K562 (cell line): ENCODE data around the gene PCED1B. TPM values are rescaled to one million over a fixed set of nuclear protein-coding genes. Genes with fewer than 3 reads are reported as not detected.

Experiments used
- ATAC-seq: fragments of 200-7000 bp; cut with Tn5 transposase; 3 replicates; pipeline ENCODE4 v1.9.1; 2020; ENCODE audit warnings: moderate library complexity
- BruUV-seq: library from RNA; stranded (reverse); fragments of 400-500 nt; replicated peaks from 2 replicates; lab custom pipeline; 2021; lab: Mats Ljungman, UMichigan
- CTCF ChIA-PET: fragments of 300-600 bp; formaldehyde crosslinking; extraction: SDS; loops from one replicate; lab custom pipeline; 2021; ENCODE audit warnings: low intra/inter-chr PET ratio; lab: Yijun Ruan, JAX
- POLR2A ChIA-PET: fragments of 300-600, 350-650 bp; sonication (Branson Sonifier 250); formaldehyde crosslinking; extraction: SDS; loops from one replicate; lab custom pipeline; 2021; ENCODE audit warnings: antibody characterized with exemption, inconsistent platforms; lab: Yijun Ruan, JAX
- DNase-seq, 4 experiments: peaks; one replicate each; pipeline versions ENCODE4 v3.0.0 to v3.0.0-alpha.2; 2011 to 2018; ENCODE audit warnings: low spot score in 3 of 4, mixed read lengths in 3 of 4; ENCODE audit errors: extremely low read depth in 1 of 4
- FAIRE-seq: peaks from 2 replicates; lab custom pipeline; 2011; peaks lifted over from hg19 to GRCh38; lab: Jason Lieb, UNC
- H2AFZ ChIP-seq: 2 replicates; pipeline ENCODE4 v1.6.0; 2011; ENCODE audit warnings: low read depth, low read length, control low read depth, inconsistent platforms
- H3K27ac ChIP-seq: fragments of 200-600 bp; 3 replicates; pipeline ENCODE4 v1.8.0; 2011; ENCODE audit warnings: low read depth, mild to moderate bottlenecking, control low read depth, inconsistent platforms, low read length, moderate library complexity, mixed read lengths; ENCODE audit errors: extremely low read depth
- H3K27me3 ChIP-seq, 2 experiments: fragments of 300-600 bp in 1 of 2; 2 replicates in 1 of 2; 3 replicates in 1 of 2; pipeline versions ENCODE4 v1.6.0 to v1.8.0; 2011; ENCODE audit warnings: inconsistent platforms in 2 of 2, low read length in 2 of 2, mild to moderate bottlenecking in 1 of 2, mixed read lengths in 1 of 2, moderate library complexity in 1 of 2; ENCODE audit not compliant: control insufficient read depth in 2 of 2, insufficient read depth in 2 of 2
- H3K36me3 ChIP-seq: fragments of 300-600 bp; 3 replicates; pipeline ENCODE4 v1.8.0; 2011; ENCODE audit warnings: mild to moderate bottlenecking, low read length, inconsistent platforms; ENCODE audit not compliant: control insufficient read depth, insufficient read depth
- H3K4me1 ChIP-seq, 2 experiments: fragments of 200-600 bp in 1 of 2; replicated peaks in 1 of 2; 2 replicates in 1 of 2; 3 replicates in 1 of 2; pipeline versions ENCODE4 v1.5.1 to v1.8.0; 2011; ENCODE audit warnings: inconsistent platforms in 2 of 2, low read length in 2 of 2, mild to moderate bottlenecking in 1 of 2, mixed read lengths in 1 of 2, moderate library complexity in 1 of 2; ENCODE audit not compliant: control insufficient read depth in 2 of 2, insufficient read depth in 2 of 2
- H3K4me2 ChIP-seq: 2 replicates; pipeline ENCODE4 v1.6.1; 2011; ENCODE audit warnings: low read length, control low read depth, inconsistent platforms, mixed read lengths; ENCODE audit not compliant: insufficient read depth
- H3K4me3 ChIP-seq: fragments of 200-600 bp; sonication (generic), shearing (Covaris generic); 2 replicates; pipeline ENCODE4 v1.5.1; 2016; ENCODE audit warnings: control low read depth, inconsistent platforms
- H3K79me2 ChIP-seq: fragments of 200-600 bp; 3 replicates; pipeline ENCODE4 v1.8.0; 2011; ENCODE audit warnings: low read length, inconsistent platforms; ENCODE audit not compliant: control insufficient read depth, insufficient read depth
- H3K9ac ChIP-seq, 2 experiments: 2 replicates each; pipeline versions ENCODE4 v1.6.0 to v1.6.1; 2011; ENCODE audit warnings: low read depth in 2 of 2, low read length in 2 of 2, control low read depth in 1 of 2, inconsistent platforms in 1 of 2, mild to moderate bottlenecking in 1 of 2, mixed read lengths in 1 of 2; ENCODE audit not compliant: insufficient read depth in 1 of 2
- H3K9me1 ChIP-seq: one replicate; pipeline ENCODE4 v1.6.0; 2011; ENCODE audit warnings: inconsistent platforms, mild to moderate bottlenecking, low read length, moderate library complexity; ENCODE audit not compliant: control insufficient read depth, insufficient read depth
- H3K9me3 ChIP-seq: replicated peaks from 2 replicates; pipeline ENCODE4 v1.5.1; 2011; ENCODE audit warnings: low read depth, low read length, inconsistent platforms; ENCODE audit not compliant: control insufficient read depth, insufficient read depth
- H4K20me1 ChIP-seq: replicated peaks from 2 replicates; pipeline ENCODE4 v1.6.1; 2011; ENCODE audit warnings: low read length, inconsistent platforms, mixed read lengths; ENCODE audit not compliant: control insufficient read depth, insufficient read depth
- AFF4 ChIP-seq: sonication (generic); formaldehyde crosslinking; IDR thresholded peaks from 2 replicates; pipeline ENCODE4 v1.8.0; 2023; ENCODE audit warnings: mild to moderate bottlenecking, missing genetic modification reagents
- CBX1 ChIP-seq: sonication (generic); IDR thresholded peaks from 2 replicates; pipeline ENCODE4 v1.6.1; 2016; ENCODE audit warnings: antibody characterized with exemption, low read depth, mild to moderate bottlenecking
- CREB5 ChIP-seq: fragments of 250-450 bp; sonication (Bioruptor Pico); IDR thresholded peaks from 2 replicates; pipeline ENCODE4 v1.5.0; 2020; ENCODE audit warnings: mild to moderate bottlenecking
- E2F4 ChIP-seq: sonication (generic); formaldehyde crosslinking; IDR thresholded peaks from 2 replicates; pipeline ENCODE4 v1.8.0; 2022; ENCODE audit warnings: mild to moderate bottlenecking, low read depth, missing genetic modification reagents
- FOS ChIP-seq: IDR thresholded peaks from 3 replicates; pipeline ENCODE4 v1.6.1; 2011; ENCODE audit not compliant: insufficient read length; ENCODE audit errors: extremely low read depth
- NRF1 ChIP-seq, 2 experiments: fragments of 450-650 bp; IDR thresholded peaks in 1 of 2; conservative IDR thresholded peaks in 1 of 2; 2 replicates each; pipeline ENCODE4 v1.6.1; 2014; ENCODE audit warnings: mild to moderate bottlenecking in 2 of 2
- PML ChIP-seq: IDR thresholded peaks from 2 replicates; pipeline ENCODE4 v1.6.1; 2012; ENCODE audit warnings: low read length, inconsistent platforms
- TRIM24 ChIP-seq, 2 experiments: fragments of 450-650 bp; IDR thresholded peaks; 2 replicates each; pipeline ENCODE4 v1.6.1; 2016
- ZNF239 ChIP-seq: fragments of 250-450 bp; sonication (Bioruptor Pico); IDR thresholded peaks from 2 replicates; pipeline ENCODE4 v1.4.0; 2020; ENCODE audit warnings: mild to moderate bottlenecking
- ZNF3 ChIP-seq: fragments of 250-450 bp; sonication (Bioruptor Pico); IDR thresholded peaks from 2 replicates; pipeline ENCODE4 v1.5.0; 2021; ENCODE audit warnings: mild to moderate bottlenecking, moderate library complexity
- ZNF408 ChIP-seq: fragments of 250-450 bp; sonication (Bioruptor Pico); IDR thresholded peaks from 2 replicates; pipeline ENCODE4 v1.4.0; 2020; ENCODE audit warnings: low read depth, mild to moderate bottlenecking, moderate library complexity
- ZNF57 ChIP-seq: fragments of 450-650 bp; formaldehyde crosslinking; IDR thresholded peaks from 2 replicates; pipeline ENCODE4 v1.4.0; 2020; ENCODE audit warnings: mild to moderate bottlenecking, moderate library complexity
- ZSCAN29 ChIP-seq: fragments of 450-650 bp; IDR thresholded peaks from 2 replicates; pipeline ENCODE4 v1.6.1; 2017
- whole genome bisulfite sequencing: fragments of 100-300 bp; shearing (Covaris generic); methylation state at CpG from one replicate; pipeline ENCODE4 v1.1.6; 2016; ENCODE audit warnings: low coverage, mixed read lengths; ENCODE audit not compliant: insufficient coverage; ENCODE audit errors: missing lambda C conversion rate; 5-methylcytosine and 5-hydroxymethylcytosine counted together
- in situ Hi-C: fragments of 300-500 bp; cut with MboI; formaldehyde crosslinking; loops from 4 replicates; pipeline ENCODE4 v1.15.0; 2018; ENCODE audit warnings: inconsistent platforms, mixed read lengths
- intact Hi-C: fragments of 100-400 bp; cut with micrococcal nuclease; formaldehyde crosslinking; loops from 2 replicates; pipeline ENCODE4 v1.14.2; 2022
- polyA plus RNA-seq, 8 experiments: library from polyadenylated mRNA; depleted of rRNA in 4 of 8; stranded (reverse) in 5 of 8; unstranded in 3 of 8; fragments of >200 nt; fragmentation: Nextera tagmentation in 2 of 8; fragmentation: Illumina TruSeq in 1 of 8; extraction: Ambion mirVana in 2 of 8; extraction: Trizol in 1 of 8; gene quantifications; 2 replicates each; pipeline versions ENCODE4 v1.2.1 to v1.2.3, GENCODE V29; 2011 to 2014; ENCODE audit warnings: inconsistent platforms in 1 of 8, missing spikeins in 1 of 8
- total RNA-seq, 7 experiments: library from RNA; depleted of rRNA in 6 of 7; stranded (reverse); fragments of >200 nt in 6 of 7; fragmentation: Illumina TruSeq in 2 of 7; extraction: Trizol in 2 of 7; gene quantifications; 2 replicates each; pipeline versions ENCODE4 v1.2.1 to v1.2.3, GENCODE V29; 2011 to 2021; ENCODE audit warnings: low replicate concordance in 1 of 7
- TF ChIP-seq, protein P1 (sequence below): sonication (generic); formaldehyde crosslinking; IDR thresholded peaks from 2 replicates; pipeline ENCODE4 v1.8.1; 2022; ENCODE audit warnings: missing genetic modification reagents
- TF ChIP-seq, protein P2 (sequence below): fragments of 450-650 bp; conservative IDR thresholded peaks from 2 replicates; pipeline ENCODE4 v1.6.1; 2016; ENCODE audit warnings: missing genetic modification characterization, low read depth, mild to moderate bottlenecking, control low read depth, missing compliant biosample characterization

The PCED1B gene
- total and polyA plus RNA-seq, 9 of the 15 experiments (the other 6 are each of a cell fraction or from before 2014, with no cell fraction given): 1.2 to 9.3 (median 2.5) TPM

DNA sequence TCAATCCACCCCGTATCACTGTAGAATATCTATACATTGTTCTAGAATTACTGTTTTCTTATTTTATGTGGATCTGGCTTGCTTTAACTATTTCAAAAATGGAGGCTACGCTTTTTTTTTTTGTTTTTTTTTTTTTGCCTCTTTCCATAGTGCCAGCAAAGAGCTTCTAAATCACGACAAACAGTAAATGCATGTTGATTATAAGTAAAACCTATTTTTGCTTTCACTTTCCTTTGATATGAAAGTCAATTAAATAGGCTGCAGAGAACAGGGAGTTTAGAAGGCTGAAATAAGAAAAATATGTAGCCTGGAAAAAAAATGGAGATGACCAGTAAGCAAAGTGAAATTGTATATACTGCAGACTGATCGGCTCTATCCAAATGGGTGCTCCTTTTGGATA lies 112.6 kb downstream of the PCED1B start:
- Histone ChIP-seq H3K79me2 (no peaks in the 10 kb centered on the region), H3K9me3 (no peaks in the 10 kb centered on the region), H3K27ac (no peak overlapping the region), H3K9me1 (no peaks in the 10 kb centered on the region), H2AFZ (no peak overlapping the region), H4K20me1 (no peaks in the 10 kb centered on the region), H3K36me3 (no peaks in the 10 kb centered on the region), H3K27me3 (no peaks in the 10 kb centered on the region), H3K4me2 (no peak overlapping the region), H3K4me1 (peaks cover 3 to 50% of the 10 kb centered on the region in 2 experiments; a peak in 4 of 5 replicates), H3K4me3 (no peak overlapping the region), H3K9ac (no peak overlapping the region)
- BruUV-seq: no TSS peak
- FAIRE-seq (no peak), DNase-seq (no peak), ATAC-seq (no peak)
- CTCF ChIA-PET: interaction anchor here (0.7 kb wide), 1 partner anchor 287 kb away, joined by 6 read pairs; no protein-coding TSS in a partner anchor
- intact Hi-C loops (loop anchor here (5.0 kb wide), 2 partner anchors 110 to 160 kb away; no protein-coding TSS in a partner anchor), in situ Hi-C loops (no loop called here)
- 74% methylated on average over 4 of the region's 4 CpGs for WGBS
- POLR2A ChIA-PET: interaction anchor here (1.4 to 1.8 kb wide), 2 partner anchors 10 kb away, joined by 4 to 7 read pairs; no protein-coding TSS in a partner anchor
- TF ChIP-seq, protein P1, sequence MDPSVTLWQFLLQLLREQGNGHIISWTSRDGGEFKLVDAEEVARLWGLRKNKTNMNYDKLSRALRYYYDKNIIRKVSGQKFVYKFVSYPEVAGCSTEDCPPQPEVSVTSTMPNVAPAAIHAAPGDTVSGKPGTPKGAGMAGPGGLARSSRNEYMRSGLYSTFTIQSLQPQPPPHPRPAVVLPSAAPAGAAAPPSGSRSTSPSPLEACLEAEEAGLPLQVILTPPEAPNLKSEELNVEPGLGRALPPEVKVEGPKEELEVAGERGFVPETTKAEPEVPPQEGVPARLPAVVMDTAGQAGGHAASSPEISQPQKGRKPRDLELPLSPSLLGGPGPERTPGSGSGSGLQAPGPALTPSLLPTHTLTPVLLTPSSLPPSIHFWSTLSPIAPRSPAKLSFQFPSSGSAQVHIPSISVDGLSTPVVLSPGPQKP: no peak
- TF ChIP-seq AFF4 (CRISPR knock-in tag) (no peak), PML (no peak), TRIM24 (IDR thresholded peaks at IDR 0.05) (no peak), ZNF57 (CRISPR knock-in tag) (no peak), CREB5 (no peak), E2F4 (CRISPR knock-in tag) (no peak), NRF1 (conservative IDR thresholded peaks at IDR 0.05 in 1 of 2, IDR thresholded peaks at IDR 0.05 in 1 of 2) (no peak), ZNF239 (no peak), ZSCAN29 (no peak), ZNF408 (CRISPR knock-in tag) (no peak), FOS (no peak), CBX1 (no peak), ZNF3 (CRISPR knock-in tag) (no peak)
- TF ChIP-seq, protein P2, sequence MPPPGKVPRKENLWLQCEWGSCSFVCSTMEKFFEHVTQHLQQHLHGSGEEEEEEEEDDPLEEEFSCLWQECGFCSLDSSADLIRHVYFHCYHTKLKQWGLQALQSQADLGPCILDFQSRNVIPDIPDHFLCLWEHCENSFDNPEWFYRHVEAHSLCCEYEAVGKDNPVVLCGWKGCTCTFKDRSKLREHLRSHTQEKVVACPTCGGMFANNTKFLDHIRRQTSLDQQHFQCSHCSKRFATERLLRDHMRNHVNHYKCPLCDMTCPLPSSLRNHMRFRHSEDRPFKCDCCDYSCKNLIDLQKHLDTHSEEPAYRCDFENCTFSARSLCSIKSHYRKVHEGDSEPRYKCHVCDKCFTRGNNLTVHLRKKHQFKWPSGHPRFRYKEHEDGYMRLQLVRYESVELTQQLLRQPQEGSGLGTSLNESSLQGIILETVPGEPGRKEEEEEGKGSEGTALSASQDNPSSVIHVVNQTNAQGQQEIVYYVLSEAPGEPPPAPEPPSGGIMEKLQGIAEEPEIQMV (tag): no peak
